Astrocyte of the cerebellum (primary cell): ENCODE measurements around the gene NOPCHAP1.
"Not testable (repeated sequence)": the region's sequence is repeated elsewhere in the genome, so short reads cannot be mapped to it uniquely, and the experiment has no call there.

Source experiments
- DNase-seq: peaks from one replicate; pipeline ENCODE4 v3.0.0-alpha.2; 2011; ENCODE audit warnings: low read depth
- H3K4me3 ChIP-seq: 2 replicates; pipeline ENCODE4 v1.5.1; 2011; ENCODE audit warnings: mild to moderate bottlenecking, low read depth, low read length, moderate library complexity
- CTCF ChIP-seq: IDR thresholded peaks from 2 replicates; pipeline ENCODE4 v1.5.1; 2012; ENCODE audit warnings: low read length, low read depth, moderate library complexity, mild to moderate bottlenecking; ENCODE audit errors: missing control alignments
- in situ Hi-C: cut with HindIII; loops from 2 replicates; pipeline ENCODE4 v1.10.0; 2017; ENCODE audit warnings: low sequenced_read_pairs

The NOPCHAP1 gene

GRCh38 chr12:104975587-104976343, 10.4 kb upstream of the NOPCHAP1 start:
- H3K4me3 ChIP-seq: no peak overlapping the region
- in situ Hi-C loops: no loop called here
- no peak for TF ChIP-seq CTCF
- DNase-seq: no peak

GRCh38 chr12:104976703-104977102, 9.4 kb upstream of the NOPCHAP1 start:
- H3K4me3 ChIP-seq: no peak overlapping the region
- no peak for DNase-seq
- TF ChIP-seq CTCF: no peak
- in situ Hi-C loops: no loop called here

- DNase-seq, in situ Hi-C loops, H3K4me3 ChIP-seq: not testable (repeated sequence)
Observed at GRCh38 chr12:104977688-104978087, 8.4 kb upstream of the NOPCHAP1 start.

GRCh38 chr12:104985206-104985605, 910 bp upstream of the NOPCHAP1 start:
- in situ Hi-C loops: no loop called here
- H3K4me3 ChIP-seq: no peak overlapping the region
- no peak for TF ChIP-seq CTCF
- no peak for DNase-seq

GRCh38 chr12:104990950-104991349, 4.8 kb downstream of the NOPCHAP1 start:
- DNase-seq: no peak
- no peak overlapping the region for H3K4me3 ChIP-seq
- TF ChIP-seq CTCF: no peak
- in situ Hi-C loops: no loop called here

- no peak for TF ChIP-seq CTCF
- no peak overlapping the region for H3K4me3 ChIP-seq
- no peak for DNase-seq
- in situ Hi-C loops: no loop called here
Observed at GRCh38 chr12:104991565-104992128, 5.5 kb downstream of the NOPCHAP1 start.

- in situ Hi-C loops: no loop called here
- DNase-seq: no peak
- TF ChIP-seq CTCF: no peak
- H3K4me3 ChIP-seq: no peak overlapping the region
Observed at GRCh38 chr12:104994336-104994735, 8.2 kb downstream of the NOPCHAP1 start.
